ENCODE results near the gene RC3H2. TPM values are rescaled to one million over a fixed set of nuclear protein-coding genes. Genes with fewer than 3 reads are reported as not detected.
A peak's percentile ranks its signal among the peaks of the same experiment; 100 is the strongest.
"Not testable (repeated sequence)": the region's sequence is repeated elsewhere in the genome, so short reads cannot be mapped to it uniquely, and the experiment has no call there.

RC3H2 gene
- polyA plus RNA-seq, 4 donors = 39.9 to 49.2 (median 43.7) TPM

DNA sequence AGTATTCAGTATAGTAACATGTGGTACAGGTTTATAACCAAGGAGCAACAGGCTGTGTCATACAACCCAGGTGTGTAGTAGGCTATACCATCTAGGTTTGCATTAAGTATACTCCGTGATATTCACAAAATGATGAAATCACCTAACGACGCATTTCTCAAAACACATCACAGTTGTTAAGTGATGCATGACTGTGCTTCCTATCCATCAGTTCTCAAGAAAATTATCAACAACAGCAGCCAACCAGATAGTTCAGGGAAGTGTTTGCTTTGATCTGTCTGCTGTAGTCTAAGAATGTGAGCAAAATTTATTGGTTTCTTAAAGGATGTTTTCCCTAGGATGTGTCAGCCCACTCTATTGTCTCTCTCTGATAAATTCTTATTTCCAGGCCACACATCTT lies 18.8 kb upstream of the RC3H2 start:
- no peak for DNase-seq (ENCODE audit: low read depth in 4 of 4, low spot score in 2 of 4)

DNA sequence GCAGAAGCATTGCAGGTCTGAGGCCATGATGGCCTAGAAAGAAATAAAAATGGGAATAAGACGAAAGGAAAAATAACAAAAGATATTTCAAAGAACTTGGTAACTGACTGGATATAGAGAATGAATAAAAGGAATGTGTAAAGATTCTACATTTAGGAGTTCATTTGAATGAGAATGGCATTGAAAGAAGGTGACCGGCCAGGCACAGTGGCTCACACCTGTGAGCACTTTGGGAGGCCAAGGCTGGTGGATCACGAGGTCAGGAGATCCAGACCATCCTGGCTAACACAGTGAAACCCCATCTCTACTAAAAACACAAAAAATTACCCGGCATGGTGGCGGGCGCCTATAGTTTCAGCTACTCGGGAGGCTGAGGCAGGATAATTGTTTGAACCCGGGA lies 17.6 kb upstream of the RC3H2 start:
- no peak for DNase-seq (ENCODE audit: low read depth in 4 of 4, low spot score in 2 of 4)

DNA sequence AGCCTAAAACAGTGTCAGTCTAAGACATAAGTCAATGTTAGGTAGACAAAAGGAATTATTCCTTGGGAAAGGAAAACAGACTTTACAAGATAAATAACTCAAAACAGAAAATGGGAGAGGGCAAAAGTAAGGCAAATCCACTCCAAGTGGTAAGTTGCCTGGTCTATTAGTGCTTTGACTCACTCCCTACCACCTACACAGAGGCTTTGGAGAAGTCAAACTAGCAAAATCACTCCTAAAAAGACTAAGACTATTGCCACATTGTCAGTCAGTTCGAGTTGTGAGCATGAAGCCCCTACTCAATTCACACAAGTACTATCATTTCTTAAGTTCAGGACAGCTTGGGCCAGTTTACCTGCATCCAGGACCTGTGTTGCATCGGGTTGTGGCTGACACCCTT lies 13.2 kb upstream of the RC3H2 start:
- DNase-seq (ENCODE audit: low read depth in 4 of 4, low spot score in 2 of 4) = no peak

DNA sequence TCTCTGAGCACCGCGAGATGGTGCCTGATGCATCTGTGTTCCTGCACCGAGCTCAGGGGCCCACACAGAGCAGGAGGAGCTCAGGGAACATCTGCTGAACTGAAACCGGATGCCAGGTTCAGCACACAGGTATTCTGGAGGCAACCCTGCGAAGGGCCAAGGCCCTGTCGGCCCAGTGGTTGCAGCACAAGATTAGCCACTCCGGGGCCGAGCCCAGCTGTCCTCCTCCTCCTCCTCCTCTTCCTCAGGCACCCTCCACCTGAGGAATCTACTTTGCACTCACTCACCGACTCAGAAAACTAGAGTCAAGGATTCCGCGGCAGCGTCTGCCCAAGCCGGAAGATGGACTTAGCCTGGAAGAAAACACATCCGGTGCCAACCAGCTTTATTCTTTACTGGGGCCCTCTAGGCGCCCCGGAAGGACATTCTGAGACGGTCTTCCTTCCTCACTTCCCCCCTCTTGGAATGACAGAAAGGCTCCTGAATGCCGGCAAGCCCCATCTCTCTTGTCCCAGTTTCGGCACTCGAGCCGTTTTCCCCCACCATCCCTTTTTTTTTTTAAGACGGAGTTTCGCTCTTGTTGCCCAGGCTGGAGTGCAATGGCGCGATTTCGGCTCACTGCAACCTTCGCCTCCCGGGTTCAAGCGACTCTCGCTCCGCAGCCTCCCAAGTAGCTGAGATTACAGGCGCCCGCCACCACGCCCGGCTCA lies 8.0 kb upstream of the RC3H2 start, which contains the start of gene ZBTB6:
Gene ZBTB6 (minus strand): TSS at position 360 of the 710 bp plus-strand sequence. CDS start 1,251 bp downstream, outside the sequence.
- peak; percentile 65 to 77 (median 71) for DNase-seq (ENCODE audit: low read depth in 4 of 4, low spot score in 2 of 4)

DNA sequence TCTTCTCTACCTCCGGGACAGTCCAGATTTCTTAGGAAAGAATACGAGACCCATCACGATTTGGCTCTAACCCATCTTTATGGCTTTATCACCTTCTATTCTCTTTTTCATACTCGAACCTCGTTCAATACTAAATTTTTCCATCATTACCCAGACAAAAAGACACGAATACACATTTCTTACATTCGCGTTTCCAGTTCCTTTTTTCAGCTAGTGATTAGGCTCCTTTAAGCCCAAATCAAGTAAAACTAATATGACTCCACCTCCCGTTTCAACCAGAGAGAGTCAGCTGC lies 7.5 kb upstream of the RC3H2 start:
- DNase-seq (ENCODE audit: low read depth in 4 of 4, low spot score in 2 of 4) = no peak

DNA sequence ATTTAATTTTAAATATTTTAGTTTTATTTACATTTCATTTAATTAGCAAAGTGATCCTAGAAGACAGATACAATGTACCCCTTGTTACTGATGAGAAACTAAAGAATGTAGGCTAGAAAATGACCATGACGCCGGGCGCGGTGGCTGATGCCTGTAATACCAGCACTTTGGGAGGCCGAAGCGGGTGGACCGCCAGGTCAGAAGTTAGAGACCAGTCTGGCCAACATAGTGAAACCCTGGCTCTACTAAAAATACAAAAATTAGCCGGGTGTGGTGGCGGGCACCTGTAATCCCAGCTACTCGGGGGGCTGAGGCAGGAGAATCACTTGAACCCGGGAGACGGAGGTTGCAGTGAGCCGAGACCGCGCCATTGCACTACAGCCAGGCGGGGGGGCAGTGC lies 963 bp upstream of the RC3H2 start:
- DNase-seq (ENCODE audit: low read depth in 4 of 4, low spot score in 2 of 4) = not testable (repeated sequence)

DNA sequence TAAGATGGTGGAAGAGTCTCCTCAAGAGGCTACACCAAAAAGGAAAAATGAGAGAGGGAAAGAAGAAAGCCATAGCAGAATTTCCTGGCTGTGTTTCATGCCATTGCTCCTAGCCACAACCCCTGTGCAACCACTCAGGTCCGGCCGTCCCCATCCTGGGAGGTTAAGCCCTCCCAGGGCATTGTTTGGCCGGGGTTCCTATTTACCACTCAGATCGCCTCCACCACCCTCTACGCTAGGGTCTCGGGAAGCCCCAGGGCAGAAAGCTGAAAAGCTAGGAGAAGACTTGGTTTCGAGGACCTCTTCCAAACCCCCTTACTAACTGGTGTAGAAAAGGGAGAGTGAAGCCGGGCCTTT lies 715 bp downstream of the RC3H2 start:
- peak in 2 of 4 donors; percentile 26 to 58 for DNase-seq (ENCODE audit: low read depth in 4 of 4, low spot score in 2 of 4)

DNA sequence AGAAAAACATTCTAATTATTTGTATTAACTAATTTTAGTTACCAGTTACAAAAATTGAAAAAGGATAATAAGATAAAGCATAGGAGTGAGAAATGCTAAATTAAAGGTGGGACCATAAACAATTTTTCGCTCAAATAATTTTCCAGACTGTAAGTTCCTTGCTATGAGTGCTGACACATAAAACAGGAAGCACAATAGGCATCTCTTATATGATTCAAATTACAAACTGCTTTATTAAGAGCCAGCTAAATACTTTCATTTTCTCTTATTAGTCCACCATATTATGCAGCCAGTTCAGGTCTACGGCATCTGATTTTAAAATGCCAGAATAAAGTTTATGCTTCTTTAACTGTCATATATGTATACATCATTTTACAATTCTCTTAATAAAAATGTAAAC lies 4.4 kb downstream of the RC3H2 start:
- no peak for DNase-seq (ENCODE audit: low read depth in 4 of 4, low spot score in 2 of 4)

DNA sequence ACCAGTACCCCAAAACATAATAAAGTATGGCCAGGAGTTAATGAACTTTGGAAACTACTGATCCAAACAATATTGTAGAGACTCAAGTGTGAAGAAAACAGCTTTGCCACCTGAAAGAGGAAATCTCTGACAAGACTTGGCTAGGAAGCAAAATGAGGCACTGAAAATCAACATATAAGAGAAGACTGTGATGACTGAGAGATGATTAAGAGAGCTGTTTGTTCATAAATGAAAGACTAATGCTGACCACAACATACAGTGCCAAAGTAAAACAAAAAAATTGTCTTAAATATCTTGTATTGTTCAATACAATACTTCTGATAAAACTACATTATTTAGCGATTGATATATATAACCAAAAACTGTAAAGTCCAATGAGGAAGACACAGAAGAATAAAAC lies 7.2 kb downstream of the RC3H2 start:
- no peak for DNase-seq (ENCODE audit: low read depth in 4 of 4, low spot score in 2 of 4)

DNA sequence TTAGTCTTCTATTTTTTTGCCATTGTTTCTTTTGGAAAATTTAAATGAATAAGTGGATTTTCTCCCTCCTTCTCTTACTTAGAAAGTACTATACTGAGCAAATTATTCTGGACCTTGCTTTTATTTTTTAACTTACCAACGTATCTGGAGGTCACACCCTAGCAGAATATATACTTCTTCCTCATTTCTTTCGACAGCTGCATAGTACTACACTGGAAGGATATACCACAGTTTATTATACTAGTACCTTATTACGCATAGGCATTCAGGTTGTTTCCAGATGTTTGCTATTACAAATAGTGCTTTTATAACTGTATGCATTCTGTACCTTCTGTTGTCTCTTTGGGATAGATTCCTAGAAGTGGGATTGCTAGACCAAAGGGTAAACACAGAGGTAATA lies 16.7 kb downstream of the RC3H2 start:
- DNase-seq (ENCODE audit: low read depth in 4 of 4, low spot score in 2 of 4) = no peak

DNA sequence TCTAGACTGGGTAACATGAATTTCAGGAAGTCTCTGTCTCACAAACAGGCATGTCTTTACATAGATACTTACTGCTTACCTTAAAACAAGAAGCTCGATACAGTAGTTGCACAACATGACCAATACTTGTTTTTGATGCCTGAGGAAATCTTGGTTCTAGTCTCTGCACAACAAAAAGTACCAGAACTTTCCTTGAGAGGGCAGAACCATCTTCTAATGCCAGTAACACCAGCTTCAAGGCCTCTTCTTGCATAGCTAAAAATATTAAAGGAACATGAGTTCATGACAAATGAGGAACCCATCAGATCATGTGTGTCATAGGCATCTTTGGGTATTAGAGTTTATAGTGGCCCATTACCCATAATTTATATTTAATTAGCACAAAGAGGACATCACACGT lies 22.0 kb downstream of the RC3H2 start:
- no peak for DNase-seq (ENCODE audit: low read depth in 4 of 4, low spot score in 2 of 4)

DNA sequence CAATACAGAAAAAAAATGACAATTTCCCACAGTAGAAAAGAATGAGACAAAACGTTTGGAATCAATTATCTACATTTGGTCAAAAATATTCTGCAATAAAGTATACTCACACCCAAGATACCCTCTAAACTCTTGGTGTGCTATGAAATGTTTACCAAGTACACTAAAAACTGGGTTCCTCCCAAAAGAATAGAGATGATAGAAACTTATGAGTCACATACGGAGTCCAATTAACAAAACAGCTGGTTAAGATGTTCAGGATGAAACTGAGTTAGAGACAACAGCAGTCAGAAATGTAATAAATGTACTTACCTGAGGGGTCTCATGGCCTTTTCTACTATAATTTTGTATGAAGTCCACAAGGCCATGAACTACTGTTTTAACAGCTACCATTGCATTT lies 25.7 kb downstream of the RC3H2 start:
- no peak for DNase-seq (ENCODE audit: low read depth in 4 of 4, low spot score in 2 of 4)

DNA sequence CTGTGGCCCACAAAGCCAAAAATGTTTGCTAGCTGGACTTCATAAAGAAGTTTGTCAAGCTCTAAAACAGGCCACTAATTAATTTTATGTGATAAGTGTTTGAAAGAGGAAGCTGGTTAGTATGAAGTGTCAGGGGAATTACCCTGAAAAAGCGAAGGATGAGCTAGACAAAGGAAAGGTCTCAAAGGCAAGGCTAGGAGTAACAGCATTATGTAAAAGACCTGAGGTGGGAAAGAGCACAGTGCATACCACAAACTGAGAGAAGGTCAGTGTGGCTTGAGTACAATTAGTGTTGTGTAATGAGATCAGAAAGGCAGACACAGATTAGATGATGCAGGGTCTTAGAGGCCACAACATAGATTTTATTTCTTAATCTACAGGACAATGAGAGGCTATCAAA lies 29.6 kb downstream of the RC3H2 start:
- no peak for DNase-seq (ENCODE audit: low read depth in 4 of 4, low spot score in 2 of 4)

DNA sequence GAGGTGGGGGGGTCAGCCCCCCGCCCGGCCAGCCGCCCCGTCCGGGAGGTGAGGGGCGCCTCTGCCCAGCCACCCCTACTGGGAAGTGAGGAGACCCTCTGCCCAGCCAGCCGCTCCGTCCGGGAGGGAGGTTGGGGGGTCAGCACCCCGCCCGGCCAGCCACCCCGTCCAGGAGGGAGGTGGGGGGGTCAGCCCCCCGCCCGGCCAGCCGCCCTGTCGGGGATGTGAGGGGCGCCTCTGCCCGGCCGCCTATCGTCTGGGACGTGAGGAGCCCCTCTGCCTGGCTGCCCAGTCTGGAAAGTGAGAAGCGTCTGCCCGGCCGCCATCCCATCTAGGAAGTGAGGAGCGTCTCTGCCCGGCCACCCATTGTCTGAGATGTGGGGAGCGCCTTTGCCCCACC lies 37.9 kb downstream of the RC3H2 start:
- DNase-seq (ENCODE audit: low read depth in 4 of 4, low spot score in 2 of 4) = not testable (repeated sequence)

DNA sequence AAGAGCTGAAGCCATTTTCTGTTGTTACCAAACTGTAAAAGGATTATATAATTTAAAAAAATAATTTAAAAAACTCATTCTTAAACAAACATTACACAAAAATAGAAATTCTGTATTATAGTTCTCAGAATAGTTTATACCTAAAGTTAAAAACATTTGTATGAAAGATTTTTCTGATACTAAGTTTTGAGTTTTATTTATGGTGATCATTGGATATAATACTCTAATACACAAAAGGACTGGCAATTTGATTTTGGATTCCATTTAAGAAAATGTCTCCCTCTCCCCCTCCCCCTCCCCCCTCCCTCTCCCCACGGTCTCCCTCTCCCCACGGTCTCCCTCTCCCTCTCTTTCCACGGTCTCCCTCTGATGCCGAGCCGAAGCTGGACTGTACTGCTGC lies 39.1 kb downstream of the RC3H2 start:
- no peak for DNase-seq (ENCODE audit: low read depth in 4 of 4, low spot score in 2 of 4)

DNA sequence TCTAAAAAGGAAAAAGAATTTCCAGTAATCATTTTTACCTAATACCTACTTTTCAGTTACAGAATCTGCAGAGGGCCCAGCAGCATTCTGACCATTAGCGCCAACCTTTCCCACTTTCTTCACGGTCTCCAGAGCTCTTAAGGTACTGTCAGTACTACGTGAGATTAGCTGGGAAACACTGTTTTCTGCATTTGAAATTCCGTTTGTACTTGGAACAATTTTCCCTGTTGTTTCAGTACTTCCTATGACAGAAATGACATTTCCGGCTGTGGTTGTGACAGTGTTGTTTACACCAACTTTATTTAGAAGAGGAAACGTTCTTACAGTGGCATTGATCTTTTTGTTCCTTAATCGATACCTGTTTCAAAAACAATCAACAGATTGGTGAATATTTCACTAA lies 39.9 kb downstream of the RC3H2 start:
- no peak for DNase-seq (ENCODE audit: low read depth in 4 of 4, low spot score in 2 of 4)

DNA sequence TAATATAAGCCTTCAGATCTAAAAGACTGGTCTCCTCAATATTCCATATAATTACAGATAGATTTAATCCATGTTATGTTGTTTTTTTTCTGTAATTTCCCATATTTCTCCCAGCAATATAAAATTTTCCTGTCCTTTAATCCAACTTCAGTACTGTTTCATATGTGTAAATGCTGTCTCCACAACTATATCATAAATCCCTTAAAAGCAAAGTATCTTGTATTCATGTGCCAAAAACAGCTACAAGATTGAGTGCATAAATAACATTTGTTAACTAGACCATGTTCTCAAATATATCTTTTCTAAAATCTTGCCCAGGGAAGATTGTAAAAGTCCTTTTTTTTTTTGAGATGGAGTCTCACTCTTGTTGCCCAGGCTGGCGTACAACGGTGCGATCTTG lies 41.8 kb downstream of the RC3H2 start:
- no peak for DNase-seq (ENCODE audit: low read depth in 4 of 4, low spot score in 2 of 4)

DNA sequence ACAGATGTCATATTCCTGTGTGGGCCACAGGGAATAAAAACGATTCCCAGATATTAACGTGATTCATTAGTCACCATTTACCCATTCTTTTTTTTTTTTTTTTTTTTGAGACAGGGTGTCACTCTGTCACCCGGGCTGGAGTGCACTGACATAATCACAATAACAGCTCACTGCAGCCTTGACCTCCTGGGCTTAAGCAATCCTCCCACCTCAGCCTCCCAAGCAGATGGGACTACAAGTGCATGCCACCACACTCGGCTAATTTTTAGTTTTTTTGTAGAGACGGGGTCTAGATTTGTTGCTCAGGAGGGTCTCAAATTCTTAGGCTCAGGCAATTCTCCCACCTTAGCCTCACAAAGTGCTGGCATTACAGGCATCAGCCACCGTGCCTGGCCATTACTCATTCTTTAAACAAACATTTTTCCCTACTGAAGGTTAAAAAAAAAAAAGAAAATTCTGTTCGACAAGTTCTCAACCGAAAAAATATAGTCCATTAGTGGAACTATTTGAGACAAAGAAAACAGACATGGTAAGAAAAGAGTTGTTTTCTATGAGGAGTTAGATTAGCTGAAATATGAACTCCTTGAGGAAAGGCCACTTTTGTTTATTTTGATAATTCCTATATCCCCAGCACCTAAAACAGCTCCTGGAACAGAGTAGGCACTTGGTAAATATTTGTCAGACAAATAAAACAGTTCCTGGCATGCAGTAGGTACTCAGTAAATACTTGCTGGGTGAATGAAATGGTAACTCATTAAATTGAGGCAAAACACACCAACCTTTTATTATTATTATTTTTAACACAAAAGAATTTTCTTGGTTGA lies 44.6 kb downstream of the RC3H2 start:
- DNase-seq (ENCODE audit: low read depth in 4 of 4, low spot score in 2 of 4) = no peak

DNA sequence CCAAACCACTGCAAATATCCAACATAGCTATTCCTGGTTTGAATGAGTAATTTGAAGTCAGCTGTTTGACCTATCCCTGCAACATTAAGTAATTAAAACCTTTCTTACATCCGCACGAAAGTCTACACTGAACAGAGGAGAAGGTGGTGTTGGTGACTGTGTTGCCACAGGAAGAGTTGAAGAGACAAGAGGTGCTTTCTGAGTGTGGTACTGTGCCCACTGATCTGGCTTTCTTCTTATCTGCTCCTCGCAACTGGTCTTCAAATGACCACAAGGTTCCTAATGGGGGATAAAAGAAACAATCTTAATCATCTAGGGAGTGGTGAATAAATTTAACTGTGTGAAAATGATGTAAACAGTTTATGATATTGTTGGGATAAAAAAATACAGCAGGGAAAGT lies 47.3 kb downstream of the RC3H2 start:
- DNase-seq (ENCODE audit: low read depth in 4 of 4, low spot score in 2 of 4) = no peak

DNA sequence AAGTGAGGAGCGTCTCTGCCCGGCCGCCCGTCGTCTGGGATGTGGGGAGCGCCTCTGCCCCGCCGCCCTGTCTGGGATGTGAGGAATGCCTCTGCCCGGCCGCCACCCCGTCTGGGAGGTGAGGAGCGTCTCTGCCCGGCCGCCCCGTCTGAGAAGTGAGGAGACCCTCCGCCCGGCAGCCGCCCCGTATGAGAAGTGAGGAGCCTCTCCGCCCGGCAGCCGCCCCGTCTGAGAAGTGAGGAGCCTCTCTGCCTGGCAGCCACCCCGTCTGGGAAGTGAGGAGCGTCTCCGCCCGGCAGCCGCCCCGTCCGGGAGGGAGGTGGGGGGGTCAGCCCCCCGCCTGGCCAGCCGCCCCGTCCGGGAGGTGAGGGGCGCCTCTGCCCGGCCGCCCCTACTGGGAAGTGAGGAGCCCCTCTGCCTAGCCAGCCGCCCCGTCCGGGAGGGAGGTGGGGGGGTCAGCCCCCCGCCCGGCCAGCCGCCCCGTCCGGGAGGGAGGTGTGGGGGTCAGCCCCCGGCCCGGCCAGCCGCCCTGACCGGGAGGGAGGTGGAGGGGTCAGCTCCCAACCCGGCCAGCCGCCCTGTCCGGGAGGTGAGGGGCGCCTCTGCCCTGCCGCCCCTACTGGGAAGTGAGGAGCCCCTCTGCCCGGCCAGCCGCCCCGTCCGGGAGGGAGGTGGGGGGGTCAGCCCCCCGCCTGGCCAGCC lies 52.9 kb downstream of the RC3H2 start:
- not testable (repeated sequence) for DNase-seq (ENCODE audit: low read depth in 4 of 4, low spot score in 2 of 4)

DNA sequence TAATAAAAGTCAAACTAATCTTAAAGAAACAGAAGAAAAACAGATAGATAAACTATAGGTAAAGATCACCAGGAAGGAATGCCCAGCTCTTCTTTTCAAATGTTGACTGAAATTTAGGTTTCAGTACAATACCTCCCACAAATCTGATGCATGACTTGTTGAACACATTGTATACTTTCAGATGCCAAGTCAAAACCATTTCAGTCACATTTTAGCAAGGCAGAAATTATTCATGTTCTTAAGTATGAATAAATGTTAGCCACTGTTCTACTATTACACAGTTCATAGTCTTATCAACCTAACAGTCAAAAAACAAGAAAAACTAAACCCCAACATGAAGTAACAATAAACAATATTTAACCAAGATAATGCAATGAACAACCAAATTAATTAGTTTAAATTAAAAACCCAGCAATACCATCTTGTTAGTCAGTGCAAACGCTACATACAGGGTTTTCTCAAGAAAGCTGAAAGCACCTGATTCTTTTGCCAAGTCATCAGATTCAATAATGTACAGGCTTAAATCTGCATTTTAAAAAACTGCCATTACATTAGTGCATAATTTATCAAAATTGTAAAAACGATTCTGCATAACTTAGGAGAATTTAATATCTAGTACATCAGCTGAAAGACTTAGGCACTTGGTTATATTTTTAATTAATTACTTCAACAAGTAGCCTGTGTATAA lies 56.8 kb downstream of the RC3H2 start:
- no peak for DNase-seq (ENCODE audit: low read depth in 4 of 4, low spot score in 2 of 4)

All from left renal cortex interstitium (tissue), 4 donors.